ENCODE data around the gene KLHL40. TPM values are rescaled to one million over a fixed set of nuclear protein-coding genes. Genes with fewer than 3 reads are reported as not detected.

The KLHL40 gene
- total RNA-seq, 1 donor from 2014 or later = 179 TPM

DNA sequence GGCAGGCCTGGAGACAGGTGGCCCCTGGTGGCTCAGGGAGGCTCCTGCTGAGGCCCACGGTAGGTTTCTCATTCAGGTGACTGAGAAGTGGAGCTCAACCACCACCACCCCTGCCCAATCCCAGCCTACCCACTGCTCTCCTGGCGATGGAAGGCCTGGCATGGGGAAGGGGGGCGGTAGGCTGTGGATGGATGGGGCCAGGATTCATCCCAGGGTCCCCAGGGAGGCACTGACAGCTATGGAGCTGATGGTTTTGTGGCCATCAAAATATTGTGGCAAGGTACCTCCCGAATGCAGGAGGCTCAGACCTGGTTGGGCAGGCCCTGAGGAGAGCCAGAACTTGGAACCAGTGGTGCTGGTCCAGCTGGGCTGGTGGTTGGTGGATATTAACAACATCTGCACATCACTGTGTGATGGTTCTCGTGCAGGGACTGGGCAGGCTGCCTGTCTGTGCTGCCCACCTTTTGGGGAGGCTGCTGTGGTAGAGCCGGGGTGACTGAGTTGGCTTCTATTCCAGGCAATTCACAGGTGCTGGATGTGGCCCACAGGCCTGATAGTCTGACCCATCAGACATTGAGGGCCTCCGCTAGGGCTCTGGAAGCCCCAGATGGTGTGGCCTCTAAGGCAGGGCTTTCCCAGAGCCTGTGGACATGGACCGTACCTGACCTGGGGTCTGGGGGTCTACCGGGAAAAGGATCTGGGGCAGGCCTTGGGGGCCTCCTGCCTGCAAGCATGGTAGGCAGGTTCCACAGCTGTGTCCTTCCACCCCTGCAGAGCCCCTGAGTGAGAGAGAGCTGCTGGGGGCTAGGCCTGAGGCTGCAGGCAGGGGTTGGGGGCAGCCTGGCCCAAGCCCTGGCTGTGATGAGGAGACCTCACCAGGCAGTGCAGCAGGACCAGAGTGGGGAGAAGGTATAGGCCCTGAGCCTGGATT lies 28.4 kb upstream of the KLHL40 start:
- H3K36me3 ChIP-seq (ENCODE audit: control insufficient read depth in 3 of 3, insufficient read depth in 3 of 3, low read length in 3 of 3) = peaks cover 15 to 19% (median 16%) of the 10 kb centered on the region in 3 donors
- no peaks in the 10 kb centered on the region for H3K9me3 ChIP-seq (ENCODE audit: control insufficient read depth in 3 of 3, low read length in 3 of 3)
- peak overlapping the region in 1 of 3 donors; percentile 64 for H3K9ac ChIP-seq (ENCODE audit: low read depth in 1 of 3, low read length in 3 of 3)
- H3K4me1 ChIP-seq (ENCODE audit: control insufficient read depth in 3 of 3, insufficient read depth in 3 of 3, low read length in 3 of 3) = peaks cover 54 to 90% (median 77%) of the 10 kb centered on the region in 3 donors
- H3K27me3 ChIP-seq (ENCODE audit: control insufficient read depth in 3 of 3, insufficient read depth in 3 of 3, low read length in 3 of 3) = no peaks in the 10 kb centered on the region
- no peak overlapping the region for H3K4me3 ChIP-seq (ENCODE audit: low read length in 3 of 3)
- H3K27ac ChIP-seq (ENCODE audit: low read depth, low read length) = peak overlapping the region; percentile 96

DNA sequence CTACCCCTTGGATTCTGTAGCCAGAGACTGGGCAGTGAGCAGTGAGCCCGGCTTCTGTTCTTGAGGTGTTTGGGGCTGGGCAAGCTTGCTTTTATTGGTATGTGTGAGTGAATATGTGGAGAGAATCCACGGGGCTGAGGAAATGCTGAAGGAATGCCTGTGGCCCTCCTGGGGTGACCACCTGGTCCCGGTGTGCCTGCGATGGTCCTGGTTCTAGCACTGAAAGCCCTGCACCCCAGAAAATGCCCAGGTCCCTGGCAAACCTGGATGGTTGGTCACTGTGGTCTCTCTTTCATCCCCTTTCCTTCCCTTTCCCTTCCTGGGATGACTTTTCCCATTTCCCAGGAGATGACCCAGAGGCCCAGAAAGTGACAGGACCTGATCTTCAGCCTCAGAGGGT lies 27.7 kb upstream of the KLHL40 start:
- H3K27ac ChIP-seq (ENCODE audit: low read depth, low read length) = no peak overlapping the region
- peaks cover 47 to 87% (median 70%) of the 10 kb centered on the region in 3 donors for H3K4me1 ChIP-seq (ENCODE audit: control insufficient read depth in 3 of 3, insufficient read depth in 3 of 3, low read length in 3 of 3)
- H3K27me3 ChIP-seq (ENCODE audit: control insufficient read depth in 3 of 3, insufficient read depth in 3 of 3, low read length in 3 of 3) = no peaks in the 10 kb centered on the region
- peaks cover 15 to 19% (median 16%) of the 10 kb centered on the region in 3 donors for H3K36me3 ChIP-seq (ENCODE audit: control insufficient read depth in 3 of 3, insufficient read depth in 3 of 3, low read length in 3 of 3)
- H3K9ac ChIP-seq (ENCODE audit: low read depth in 1 of 3, low read length in 3 of 3) = peak overlapping the region in 2 of 3 donors; percentile 10 to 35
- peak overlapping the region in 1 of 3 donors; percentile 2 for H3K4me3 ChIP-seq (ENCODE audit: low read length in 3 of 3)
- no peaks in the 10 kb centered on the region for H3K9me3 ChIP-seq (ENCODE audit: control insufficient read depth in 3 of 3, low read length in 3 of 3)

DNA sequence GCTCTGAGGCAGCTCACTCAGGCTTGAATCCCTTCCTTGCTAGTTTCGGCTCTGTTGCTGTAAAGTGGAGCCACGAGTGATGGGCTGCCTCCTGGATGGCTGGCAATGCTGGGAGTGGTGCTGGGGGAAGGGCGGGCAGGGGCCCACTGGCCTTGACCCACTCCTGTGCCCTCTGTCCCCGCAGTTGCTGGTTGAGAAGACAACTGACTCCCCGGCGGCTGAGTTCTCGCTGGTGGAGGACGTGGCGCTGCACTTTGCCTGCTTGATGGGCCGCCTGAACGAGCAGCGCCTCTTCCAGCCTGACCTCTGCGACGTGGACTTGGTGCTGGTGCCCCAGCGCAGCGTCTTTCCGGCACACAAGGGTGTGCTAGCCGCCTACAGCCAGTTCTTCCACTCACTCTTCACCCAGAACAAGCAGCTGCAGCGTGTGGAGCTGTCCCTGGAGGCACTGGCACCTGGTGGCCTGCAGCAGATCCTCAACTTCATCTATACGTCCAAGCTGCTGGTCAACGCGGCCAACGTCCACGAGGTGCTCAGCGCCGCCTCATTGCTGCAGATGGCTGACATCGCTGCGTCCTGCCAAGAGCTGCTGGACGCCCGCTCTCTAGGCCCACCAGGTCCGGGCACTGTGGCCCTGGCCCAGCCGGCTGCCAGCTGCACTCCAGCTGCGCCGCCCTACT lies 27.1 kb upstream of the KLHL40 start:
- Histone ChIP-seq H3K9me3 (ENCODE audit: control insufficient read depth in 3 of 3, low read length in 3 of 3) (no peaks in the 10 kb centered on the region), H3K27me3 (ENCODE audit: control insufficient read depth in 3 of 3, insufficient read depth in 3 of 3, low read length in 3 of 3) (no peaks in the 10 kb centered on the region), H3K4me3 (ENCODE audit: low read length in 3 of 3) (peak overlapping the region in 1 of 3 donors; percentile 2), H3K9ac (ENCODE audit: low read depth in 1 of 3, low read length in 3 of 3) (peak overlapping the region in 1 of 3 donors; percentile 28), H3K4me1 (ENCODE audit: control insufficient read depth in 3 of 3, insufficient read depth in 3 of 3, low read length in 3 of 3) (peaks cover 41 to 81% (median 65%) of the 10 kb centered on the region in 3 donors), H3K27ac (ENCODE audit: low read depth, low read length) (no peak overlapping the region), H3K36me3 (ENCODE audit: control insufficient read depth in 3 of 3, insufficient read depth in 3 of 3, low read length in 3 of 3) (peaks cover 15 to 19% (median 16%) of the 10 kb centered on the region in 3 donors)

DNA sequence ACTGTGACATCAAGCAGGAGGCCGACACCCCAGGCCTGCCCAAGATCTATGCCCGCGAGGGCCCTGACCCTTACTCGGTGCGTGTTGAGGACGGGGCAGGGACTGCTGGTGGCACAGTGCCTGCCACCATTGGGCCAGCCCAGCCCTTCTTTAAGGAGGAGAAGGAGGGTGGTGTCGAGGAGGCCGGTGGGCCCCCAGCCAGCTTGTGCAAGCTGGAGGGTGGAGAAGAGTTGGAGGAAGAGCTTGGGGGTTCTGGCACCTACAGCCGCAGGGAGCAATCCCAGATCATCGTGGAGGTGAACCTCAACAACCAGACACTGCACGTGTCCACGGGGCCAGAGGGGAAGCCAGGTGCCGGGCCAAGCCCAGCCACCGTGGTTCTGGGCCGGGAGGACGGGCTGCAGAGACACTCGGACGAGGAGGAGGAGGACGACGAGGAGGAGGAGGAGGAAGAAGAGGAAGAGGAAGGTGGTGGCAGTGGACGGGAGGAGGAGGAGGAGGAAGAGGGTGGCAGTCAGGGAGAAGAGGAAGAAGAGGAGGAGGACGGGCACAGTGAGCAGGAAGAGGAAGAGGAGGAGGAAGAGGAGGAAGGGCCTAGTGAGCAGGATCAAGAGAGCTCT lies 26.5 kb upstream of the KLHL40 start:
- Histone ChIP-seq H3K4me3 (ENCODE audit: low read length in 3 of 3) (no peak overlapping the region), H3K9ac (ENCODE audit: low read depth in 1 of 3, low read length in 3 of 3) (peak overlapping the region in 1 of 3 donors; percentile 28), H3K4me1 (ENCODE audit: control insufficient read depth in 3 of 3, insufficient read depth in 3 of 3, low read length in 3 of 3) (peaks cover 35 to 75% (median 59%) of the 10 kb centered on the region in 3 donors), H3K9me3 (ENCODE audit: control insufficient read depth in 3 of 3, low read length in 3 of 3) (no peaks in the 10 kb centered on the region), H3K27ac (ENCODE audit: low read depth, low read length) (no peak overlapping the region), H3K36me3 (ENCODE audit: control insufficient read depth in 3 of 3, insufficient read depth in 3 of 3, low read length in 3 of 3) (peaks cover 15 to 23% (median 16%) of the 10 kb centered on the region in 3 donors), H3K27me3 (ENCODE audit: control insufficient read depth in 3 of 3, insufficient read depth in 3 of 3, low read length in 3 of 3) (no peaks in the 10 kb centered on the region)

DNA sequence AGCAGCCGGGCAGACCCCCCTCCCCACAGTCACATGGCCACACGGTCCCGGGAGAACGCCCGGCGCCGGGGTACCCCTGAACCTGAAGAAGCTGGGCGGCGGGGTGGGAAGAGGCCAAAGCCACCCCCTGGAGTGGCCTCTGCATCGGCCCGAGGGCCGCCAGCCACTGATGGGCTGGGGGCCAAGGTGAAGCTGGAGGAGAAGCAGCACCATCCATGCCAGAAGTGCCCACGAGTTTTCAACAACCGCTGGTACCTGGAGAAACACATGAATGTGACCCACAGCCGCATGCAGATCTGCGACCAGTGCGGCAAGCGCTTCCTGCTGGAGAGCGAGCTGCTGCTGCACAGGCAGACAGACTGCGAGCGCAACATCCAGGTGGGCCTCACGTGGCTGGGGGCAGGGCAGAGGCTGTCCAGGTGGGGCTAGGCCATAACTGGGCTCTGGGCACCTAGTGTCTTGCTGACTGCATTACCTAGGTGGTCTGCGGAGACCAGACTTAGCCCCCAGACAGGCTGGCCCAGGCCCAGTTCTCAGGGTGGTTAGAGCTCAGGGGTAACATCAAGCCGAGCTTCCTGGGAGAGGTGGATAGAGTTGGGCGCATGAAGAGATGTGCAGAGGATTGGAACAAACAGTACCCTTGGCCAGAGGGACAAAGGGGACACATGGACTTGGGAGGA lies 25.7 kb upstream of the KLHL40 start:
- Histone ChIP-seq H3K27ac (ENCODE audit: low read depth, low read length) (peak overlapping the region; percentile 12), H3K27me3 (ENCODE audit: control insufficient read depth in 3 of 3, insufficient read depth in 3 of 3, low read length in 3 of 3) (no peaks in the 10 kb centered on the region), H3K36me3 (ENCODE audit: control insufficient read depth in 3 of 3, insufficient read depth in 3 of 3, low read length in 3 of 3) (peaks cover 15 to 23% (median 16%) of the 10 kb centered on the region in 3 donors), H3K4me3 (ENCODE audit: low read length in 3 of 3) (no peak overlapping the region), H3K9ac (ENCODE audit: low read depth in 1 of 3, low read length in 3 of 3) (peak overlapping the region in 1 of 3 donors; percentile 64), H3K9me3 (ENCODE audit: control insufficient read depth in 3 of 3, low read length in 3 of 3) (no peaks in the 10 kb centered on the region), H3K4me1 (ENCODE audit: control insufficient read depth in 3 of 3, insufficient read depth in 3 of 3, low read length in 3 of 3) (peaks cover 35 to 74% (median 59%) of the 10 kb centered on the region in 3 donors)

DNA sequence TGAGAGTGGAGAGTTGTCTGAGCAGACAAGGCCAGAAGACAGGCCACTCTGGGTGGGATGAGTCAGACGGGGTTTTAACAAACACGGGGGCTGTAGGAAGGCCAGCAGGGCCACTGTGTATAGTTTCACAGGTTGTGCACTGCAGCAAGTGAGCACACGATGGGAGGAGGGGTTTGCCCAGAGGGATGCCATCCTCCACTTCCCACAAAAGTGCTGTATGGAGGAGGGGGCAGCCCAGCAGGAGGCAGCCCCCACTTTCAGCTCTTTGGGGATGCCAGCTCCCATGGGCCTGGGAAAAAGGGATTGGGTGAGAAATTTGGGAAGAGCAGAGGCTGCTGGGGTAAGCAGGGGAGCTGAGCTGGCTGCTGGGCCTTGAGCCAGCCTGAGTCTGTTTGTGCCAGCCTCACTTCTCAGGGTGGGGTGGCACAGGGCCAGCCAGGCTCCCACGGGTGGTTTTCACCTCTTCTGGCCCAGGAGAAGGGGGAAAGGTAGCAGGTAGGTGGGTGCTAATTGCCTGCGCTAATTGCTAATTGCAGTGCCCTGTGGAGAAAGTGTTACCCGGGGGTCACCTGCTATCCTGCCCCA lies 25.1 kb upstream of the KLHL40 start:
- Histone ChIP-seq H3K27me3 (ENCODE audit: control insufficient read depth in 3 of 3, insufficient read depth in 3 of 3, low read length in 3 of 3) (no peaks in the 10 kb centered on the region), H3K36me3 (ENCODE audit: control insufficient read depth in 3 of 3, insufficient read depth in 3 of 3, low read length in 3 of 3) (peaks cover 15 to 23% (median 16%) of the 10 kb centered on the region in 3 donors), H3K9ac (ENCODE audit: low read depth in 1 of 3, low read length in 3 of 3) (peak overlapping the region in 1 of 3 donors; percentile 64), H3K9me3 (ENCODE audit: control insufficient read depth in 3 of 3, low read length in 3 of 3) (no peaks in the 10 kb centered on the region), H3K4me1 (ENCODE audit: control insufficient read depth in 3 of 3, insufficient read depth in 3 of 3, low read length in 3 of 3) (peaks cover 30 to 74% (median 57%) of the 10 kb centered on the region in 3 donors), H3K27ac (ENCODE audit: low read depth, low read length) (peak overlapping the region; percentile 12), H3K4me3 (ENCODE audit: low read length in 3 of 3) (no peak overlapping the region)

DNA sequence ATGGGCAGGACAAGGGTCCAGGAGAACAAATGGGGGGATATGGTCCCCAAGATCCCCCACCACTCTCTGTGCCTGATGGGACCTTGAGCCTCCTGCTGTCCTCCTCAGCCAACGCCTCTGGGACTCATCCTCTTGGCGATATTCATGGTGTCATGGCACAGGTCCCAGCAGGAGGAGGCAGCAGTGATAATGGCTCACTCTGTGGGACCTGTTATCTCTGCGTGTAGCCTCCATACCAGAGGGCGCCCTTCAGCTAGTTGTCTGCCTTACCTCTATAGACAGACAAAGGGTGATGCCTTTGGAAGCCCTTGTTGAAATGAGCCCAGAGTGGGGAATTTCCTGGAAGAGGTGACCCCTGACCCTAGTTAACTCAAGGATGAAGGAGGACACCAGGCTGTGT lies 24.4 kb upstream of the KLHL40 start:
- H3K4me1 ChIP-seq (ENCODE audit: control insufficient read depth in 3 of 3, insufficient read depth in 3 of 3, low read length in 3 of 3) = peaks cover 24 to 74% (median 57%) of the 10 kb centered on the region in 3 donors
- no peak overlapping the region for H3K27ac ChIP-seq (ENCODE audit: low read depth, low read length)
- H3K36me3 ChIP-seq (ENCODE audit: control insufficient read depth in 3 of 3, insufficient read depth in 3 of 3, low read length in 3 of 3) = peaks cover 15 to 23% (median 16%) of the 10 kb centered on the region in 3 donors
- no peak overlapping the region for H3K4me3 ChIP-seq (ENCODE audit: low read length in 3 of 3)
- H3K27me3 ChIP-seq (ENCODE audit: control insufficient read depth in 3 of 3, insufficient read depth in 3 of 3, low read length in 3 of 3) = no peaks in the 10 kb centered on the region
- H3K9me3 ChIP-seq (ENCODE audit: control insufficient read depth in 3 of 3, low read length in 3 of 3) = no peaks in the 10 kb centered on the region
- peak overlapping the region in 1 of 3 donors; percentile 40 for H3K9ac ChIP-seq (ENCODE audit: low read depth in 1 of 3, low read length in 3 of 3)

DNA sequence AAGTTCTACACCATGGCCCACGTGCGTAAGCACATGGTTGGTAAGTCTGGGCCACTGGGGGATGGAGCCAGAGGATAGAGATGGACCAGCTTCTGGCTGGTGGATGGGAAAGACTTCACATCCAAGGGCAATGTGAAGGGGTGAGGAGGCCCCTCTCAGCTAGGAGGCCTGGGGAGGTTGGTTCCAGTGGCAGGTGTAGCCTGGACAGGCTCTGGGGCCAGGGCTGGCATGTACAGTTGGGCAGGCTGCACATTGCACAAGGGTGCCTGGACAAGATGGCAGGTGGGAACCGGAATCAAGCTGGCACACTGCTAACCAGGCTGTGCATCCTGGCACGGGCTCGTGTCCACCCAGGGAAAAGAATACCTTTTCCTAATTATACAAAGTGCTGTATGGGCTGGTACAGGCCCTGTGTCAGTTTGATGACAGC lies 23.7 kb upstream of the KLHL40 start:
- Histone ChIP-seq H3K36me3 (ENCODE audit: control insufficient read depth in 3 of 3, insufficient read depth in 3 of 3, low read length in 3 of 3) (peaks cover 15 to 23% (median 16%) of the 10 kb centered on the region in 3 donors), H3K4me1 (ENCODE audit: control insufficient read depth in 3 of 3, insufficient read depth in 3 of 3, low read length in 3 of 3) (peaks cover 25 to 74% (median 57%) of the 10 kb centered on the region in 3 donors), H3K9ac (ENCODE audit: low read depth in 1 of 3, low read length in 3 of 3) (peak overlapping the region in 1 of 3 donors; percentile 40), H3K27me3 (ENCODE audit: control insufficient read depth in 3 of 3, insufficient read depth in 3 of 3, low read length in 3 of 3) (no peaks in the 10 kb centered on the region), H3K9me3 (ENCODE audit: control insufficient read depth in 3 of 3, low read length in 3 of 3) (no peaks in the 10 kb centered on the region), H3K27ac (ENCODE audit: low read depth, low read length) (no peak overlapping the region), H3K4me3 (ENCODE audit: low read length in 3 of 3) (no peak overlapping the region)

All from skeletal muscle tissue (tissue), 4 donors.